MCF 10A (cell line): ENCODE results near the gene CCL18. TPM values are rescaled to one million over a fixed set of nuclear protein-coding genes. Genes with fewer than 3 reads are reported as not detected.
"Not testable (repeated sequence)": the region's sequence is repeated elsewhere in the genome, so short reads cannot be mapped to it uniquely, and the experiment has no call there.

Experiments used
- BruUV-seq: library from RNA; stranded (reverse); fragments of 400-500 nt; replicated peaks from 2 replicates; lab custom pipeline; 2021; lab: Mats Ljungman, UMichigan
- CTCF ChIA-PET: fragments of 300-600 bp; sonication (Branson Sonifier 250); formaldehyde crosslinking; extraction: SDS; loops from one replicate; lab custom pipeline; 2021; ENCODE audit warnings: antibody characterized with exemption, inconsistent platforms; lab: Yijun Ruan, JAX
- POLR2A ChIA-PET: fragments of 300-600, 350-650 bp; sonication (Branson Sonifier 250); formaldehyde crosslinking; extraction: SDS; loops from one replicate; lab custom pipeline; 2020; ENCODE audit warnings: antibody characterized with exemption, inconsistent platforms; lab: Yijun Ruan, JAX
- DNase-seq: peaks from one replicate; pipeline ENCODE4 v3.0.0-alpha.2; 2018; ENCODE audit not compliant: unreplicated experiment
- H3K27ac Mint-ChIP-seq: one replicate; pipeline ENCODE4 v1.8.0; 2022; ENCODE audit warnings: mild to moderate bottlenecking, low read depth, mixed read lengths; ENCODE audit not compliant: unreplicated experiment
- H3K27me3 Mint-ChIP-seq: one replicate; pipeline ENCODE4 v1.8.0; 2022; ENCODE audit warnings: mixed read lengths; ENCODE audit not compliant: insufficient read depth, unreplicated experiment
- H3K36me3 Mint-ChIP-seq: one replicate; pipeline ENCODE4 v1.8.0; 2022; ENCODE audit warnings: mild to moderate bottlenecking, moderate library complexity, mixed read lengths; ENCODE audit not compliant: insufficient read depth, unreplicated experiment
- H3K4me1 Mint-ChIP-seq: one replicate; pipeline ENCODE4 v1.8.0; 2022; ENCODE audit warnings: mixed read lengths; ENCODE audit not compliant: insufficient read depth, unreplicated experiment
- H3K4me3 Mint-ChIP-seq: one replicate; pipeline ENCODE4 v1.8.0; 2022; ENCODE audit warnings: mild to moderate bottlenecking, moderate library complexity, mixed read lengths; ENCODE audit not compliant: unreplicated experiment
- H3K9me3 Mint-ChIP-seq: one replicate; pipeline ENCODE4 v1.8.0; 2022; ENCODE audit warnings: mixed read lengths; ENCODE audit not compliant: unreplicated experiment
- CTCF ChIP-seq: fragments of 200-600 bp; IDR thresholded peaks from one replicate; pipeline ENCODE4 v1.8.0; 2022; ENCODE audit warnings: antibody characterized with exemption, mild to moderate bottlenecking; ENCODE audit not compliant: unreplicated experiment
- intact Hi-C: fragments of 100-400 bp; cut with micrococcal nuclease; formaldehyde crosslinking; loops from 2 replicates; pipeline ENCODE4 v1.14.1; 2022
- total RNA-seq: library from RNA; stranded (reverse); gene quantifications from 2 replicates; pipeline ENCODE4 v1.2.3, GENCODE V29; 2022

The CCL18 gene
- total RNA-seq, 1 experiment from 2014 or later: not detected

DNA sequence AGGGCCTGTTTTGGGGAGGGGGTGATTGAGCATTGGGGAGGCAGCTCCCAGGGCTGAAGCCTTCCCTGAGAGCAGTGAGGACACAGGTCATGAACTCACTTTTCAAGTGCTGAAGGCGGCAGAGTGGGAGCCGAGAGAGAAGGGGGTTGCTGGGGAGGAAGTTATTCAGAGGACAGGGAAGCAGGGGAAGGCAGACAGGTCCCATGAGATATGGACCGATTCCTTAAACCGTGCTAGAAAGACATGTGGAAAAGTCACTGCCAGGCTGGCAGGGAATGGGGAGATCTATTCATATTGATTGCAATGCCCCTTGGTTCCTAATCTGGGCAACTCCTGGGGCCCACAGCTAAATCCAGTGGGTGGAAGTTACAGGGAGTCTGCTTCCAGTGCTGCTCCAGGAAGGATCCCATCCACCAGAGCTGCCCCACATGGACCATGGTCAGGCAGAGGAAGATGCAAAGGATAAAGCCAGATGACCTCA lies 40.7 kb downstream of the CCL18 start:
- ChIA-PET POLR2A (no interaction called here), CTCF (no interaction called here)
- Mint-ChIP-seq H3K36me3 (no peaks in the 10 kb centered on the region), H3K27me3 (peaks cover 67% of the 10 kb centered on the region), H3K27ac (no peak overlapping the region), H3K4me3 (no peak overlapping the region), H3K9me3 (no peaks in the 10 kb centered on the region), H3K4me1 (no peaks in the 10 kb centered on the region)
- no peak for DNase-seq
- no TSS peak for BruUV-seq
- intact Hi-C loops: no loop called here
- no peak for TF ChIP-seq CTCF

DNA sequence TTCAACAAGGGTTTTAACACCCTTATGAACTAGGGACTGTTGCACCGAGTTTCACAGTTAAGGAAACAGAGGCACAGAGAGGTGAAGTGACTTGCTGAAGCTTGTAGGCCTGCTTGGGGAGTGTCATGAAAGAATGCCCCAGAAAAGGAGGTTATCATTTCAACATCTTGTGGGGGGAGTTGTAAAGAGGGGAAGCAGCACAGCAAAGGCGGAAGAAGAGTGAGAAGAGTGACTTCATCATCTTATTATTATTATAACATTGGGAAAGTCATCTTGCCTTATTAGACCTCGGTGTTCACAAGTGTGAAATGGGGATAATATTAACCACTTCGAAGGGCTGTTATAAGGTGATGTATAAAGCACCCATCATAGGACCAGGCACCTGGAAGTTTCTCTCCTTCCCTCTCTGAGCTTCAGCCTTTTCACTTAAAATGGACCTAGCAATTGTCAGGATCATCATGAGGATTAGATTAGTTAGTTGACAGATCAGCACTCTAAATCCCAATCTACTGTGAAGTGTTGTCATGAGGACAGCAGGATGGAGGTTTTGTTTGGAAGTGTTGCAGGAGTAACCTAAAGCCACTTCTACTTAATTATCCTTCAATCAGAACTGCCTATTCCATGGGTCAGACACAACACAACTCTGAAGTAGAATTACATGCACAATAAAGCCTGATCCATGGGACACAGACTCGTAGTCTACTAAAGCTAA lies 41.9 kb downstream of the CCL18 start:
- no peak overlapping the region for H3K4me3 Mint-ChIP-seq
- no peak for TF ChIP-seq CTCF
- H3K27ac Mint-ChIP-seq: no peak overlapping the region
- peaks cover 62% of the 10 kb centered on the region for H3K27me3 Mint-ChIP-seq
- CTCF ChIA-PET: interaction anchor here (0.5 to 1.0 kb wide), 4 partner anchors 12 to 136 kb away, joined by 3 to 9 read pairs (median 4); no protein-coding TSS in a partner anchor
- H3K9me3 Mint-ChIP-seq: no peaks in the 10 kb centered on the region
- no peak for DNase-seq
- BruUV-seq: no TSS peak
- POLR2A ChIA-PET: interaction anchor here (1.6 kb wide), 1 partner anchor 30 kb away, joined by 3 read pairs; no protein-coding TSS in a partner anchor
- H3K36me3 Mint-ChIP-seq: no peaks in the 10 kb centered on the region
- intact Hi-C loops: no loop called here
- no peaks in the 10 kb centered on the region for H3K4me1 Mint-ChIP-seq

- H3K27me3 Mint-ChIP-seq: peaks cover 67% of the 10 kb centered on the region
- no peaks in the 10 kb centered on the region for H3K36me3 Mint-ChIP-seq
- no peaks in the 10 kb centered on the region for H3K4me1 Mint-ChIP-seq
- CTCF ChIA-PET: interaction anchor here (1.0 kb wide), 2 partner anchors 12 to 42 kb away, joined by 4 to 9 read pairs; no protein-coding TSS in a partner anchor
- TF ChIP-seq CTCF: no peak
- intact Hi-C loops: no loop called here
- no peak overlapping the region for H3K4me3 Mint-ChIP-seq
- POLR2A ChIA-PET: interaction anchor here (1.6 kb wide), 1 partner anchor 30 kb away, joined by 3 read pairs; no protein-coding TSS in a partner anchor
- DNase-seq: no peak
- H3K27ac Mint-ChIP-seq: no peak overlapping the region
- no TSS peak for BruUV-seq
- no peaks in the 10 kb centered on the region for H3K9me3 Mint-ChIP-seq
Measured at GRCh38 chr17:36106493-36106835, 42.4 kb downstream of the CCL18 start.

DNA sequence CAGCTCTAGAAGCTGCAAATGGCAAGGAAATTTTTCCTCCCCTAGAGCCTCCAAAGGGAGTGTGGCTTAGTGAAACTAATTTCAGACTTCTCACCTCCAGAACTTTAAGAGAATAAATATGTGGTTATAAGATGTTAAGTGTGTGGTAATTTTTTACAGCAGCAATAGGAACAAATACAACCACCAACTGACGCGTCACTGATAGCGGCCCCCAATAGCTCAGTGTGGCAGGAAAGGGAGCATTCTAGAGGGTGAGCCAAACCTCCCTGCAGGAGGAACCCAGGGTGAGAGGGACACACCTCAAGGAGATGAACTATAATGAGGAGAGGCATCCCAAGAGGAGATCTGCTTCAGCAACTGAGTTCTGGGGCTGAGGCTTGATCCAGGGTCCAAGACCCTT lies 43.6 kb downstream of the CCL18 start:
- TF ChIP-seq CTCF: no peak
- Mint-ChIP-seq H3K4me1 (no peaks in the 10 kb centered on the region), H3K9me3 (peaks cover 4% of the 10 kb centered on the region), H3K27me3 (peaks cover 69% of the 10 kb centered on the region), H3K4me3 (no peak overlapping the region), H3K27ac (no peak overlapping the region), H3K36me3 (no peaks in the 10 kb centered on the region)
- intact Hi-C loops: no loop called here
- ChIA-PET CTCF (no interaction called here), POLR2A (no interaction called here)
- DNase-seq: no peak
- no TSS peak for BruUV-seq

DNA sequence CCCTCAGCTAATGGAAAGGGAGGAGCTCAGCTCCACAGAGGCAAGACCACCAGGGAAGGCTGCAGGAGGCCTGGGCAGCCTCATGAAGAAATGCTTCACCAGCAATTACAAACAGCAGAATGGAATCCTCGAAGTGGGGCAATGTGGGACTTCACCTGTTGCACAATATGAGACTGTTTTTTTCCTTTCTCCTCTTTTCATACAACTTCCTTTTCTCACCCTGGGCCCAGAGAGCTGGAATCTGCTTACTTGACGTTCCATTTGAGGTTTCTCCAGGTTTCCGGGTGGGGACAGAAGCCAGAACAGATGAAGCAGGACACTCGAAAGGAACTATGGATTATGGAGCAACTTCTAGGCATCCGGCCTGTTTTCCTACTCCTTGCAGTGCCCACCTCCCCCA lies 44.2 kb downstream of the CCL18 start:
- CTCF ChIA-PET: interaction anchor here (0.6 kb wide), 1 partner anchor 9 kb away, joined by 3 read pairs; no protein-coding TSS in a partner anchor
- not testable (repeated sequence) for H3K27ac Mint-ChIP-seq, DNase-seq

More for the DNA sequence above, 44.2 kb downstream of the CCL18 start:
- H3K27me3 Mint-ChIP-seq: peaks cover 63% of the 10 kb centered on the region
- POLR2A ChIA-PET, BruUV-seq, H3K4me1 Mint-ChIP-seq, H3K36me3 Mint-ChIP-seq, intact Hi-C loops, H3K9me3 Mint-ChIP-seq, H3K4me3 Mint-ChIP-seq: not testable (repeated sequence)
